ENCODE results near the gene TMEM92. TPM values are rescaled to one million over a fixed set of nuclear protein-coding genes. Genes with fewer than 3 reads are reported as not detected.

The TMEM92 gene
- total and polyA plus RNA-seq, 10 of the 15 experiments (the other 5 are each of a cell fraction or from before 2014, with no cell fraction given), result 0.11 to 1.2 (median 0.32) TPM

GRCh38 chr17:50322271-50322670 is 48.0 kb downstream of the TMEM92 start:
- no TSS peak for BruUV-seq (replicated peaks)
- H3K79me2 ChIP-seq (ENCODE audit: control insufficient read depth, insufficient read depth, low read length), result no peaks in the 10 kb centered on the region
- H3K27ac ChIP-seq (ENCODE audit: control insufficient read depth, insufficient read depth), result no peak overlapping the region
- in situ Hi-C loops (cut with MboI), result no loop called here
- H3K9ac ChIP-seq (ENCODE audit: control insufficient read depth, insufficient read depth, low read length), result no peak overlapping the region
- 63% methylated on average over 7 of the region's 7 CpGs for WGBS (ENCODE audit: insufficient coverage, insufficient replicate concordance, low lambda C conversion rate, missing lambda C conversion rate)
- no peak for DNase-seq (ENCODE audit: low read depth, low spot score)
- ChIA-PET CTCF (interaction anchor here (0.8 to 2.5 kb wide), 4 partner anchors 13 to 228 kb away, joined by 3 to 11 read pairs (median 4); no protein-coding TSS in a partner anchor), POLR2A (interaction anchor here (1.5 kb wide), 1 partner anchor 17 kb away, joined by 3 read pairs; no protein-coding TSS in a partner anchor), RAD21 (ENCODE audit: unreplicated experiment) (interaction anchor here (1.4 kb wide), 1 partner anchor 122 kb away, joined by 3 read pairs; no protein-coding TSS in a partner anchor), SMC1A (ENCODE audit: uncharacterized antibody, unreplicated experiment) (no interaction called here)
- no peak for TF ChIP-seq ZZZ3 (IDR thresholded peaks at IDR 0.05; ENCODE audit: control insufficient read depth, insufficient read length, low read depth)
- TF ChIP-seq ZNF217 (IDR thresholded peaks at IDR 0.05), result no peak
- no peak for TF ChIP-seq POLR2AphosphoS2 (IDR thresholded peaks at IDR 0.05; ENCODE audit: low read depth, low read length)
- TF ChIP-seq HCFC1 (IDR thresholded peaks at IDR 0.05; ENCODE audit: low read length), result no peak
- TF ChIP-seq RAD21 (IDR thresholded peaks at IDR 0.05; ENCODE audit: insufficient read depth, low read depth, low read length), result no peak
- no peak for TF ChIP-seq USF2 (IDR thresholded peaks at IDR 0.05; ENCODE audit: borderline replicate concordance, low read depth, low read length)
- no peak for TF ChIP-seq SIX5 (IDR thresholded peaks at IDR 0.05; ENCODE audit: low read depth, low read length, severe bottlenecking)
- TF ChIP-seq MTA3 (IDR thresholded peaks at IDR 0.05; ENCODE audit: borderline replicate concordance, low read length), result no peak
- TF ChIP-seq ETV6 (conservative IDR thresholded peaks at IDR 0.05 in 1 of 2, IDR thresholded peaks at IDR 0.05 in 1 of 2; ENCODE audit: borderline replicate concordance in 1 of 2, low read depth in 1 of 2), result no peak
- no peak for TF ChIP-seq SMARCA5 (IDR thresholded peaks at IDR 0.05)
- peaks cover 3% of the 10 kb centered on the region for H3K4me1 ChIP-seq (ENCODE audit: control insufficient read depth, insufficient read depth, low read length)
- ATAC-seq, result no peak
- H3K36me3 ChIP-seq (ENCODE audit: control insufficient read depth in 2 of 2, insufficient read depth in 2 of 2, low read length in 1 of 2), result no peaks in the 10 kb centered on the region
- FAIRE-seq, result no peak
- intact Hi-C loops (cut with micrococcal nuclease; ENCODE audit: unreplicated experiment), result no loop called here
- H4K20me1 ChIP-seq (ENCODE audit: control insufficient read depth, insufficient read depth), result no peaks in the 10 kb centered on the region
- H3K4me3 ChIP-seq, result no peak overlapping the region
- H3K9me3 ChIP-seq (replicated peaks; ENCODE audit: control insufficient read depth, insufficient read depth, low read length), result no peaks in the 10 kb centered on the region
- H3K27me3 ChIP-seq (replicated peaks in 1 of 2; ENCODE audit: control insufficient read depth in 2 of 2, insufficient read depth in 2 of 2, low read length in 1 of 2), result no peaks in the 10 kb centered on the region
- no peak overlapping the region for H3K4me2 ChIP-seq (ENCODE audit: control insufficient read depth, insufficient read depth)
- no peak overlapping the region for H2AFZ ChIP-seq (ENCODE audit: control insufficient read depth, low read depth, low read length)

Data from GM12878 (cell line).